Measurements from ENCODE around the gene FGD2. TPM values are rescaled to one million over a fixed set of nuclear protein-coding genes. Genes with fewer than 3 reads are reported as not detected.

The FGD2 gene
- total RNA-seq, 1 experiment from 2014 or later: 0.13 TPM

DNA sequence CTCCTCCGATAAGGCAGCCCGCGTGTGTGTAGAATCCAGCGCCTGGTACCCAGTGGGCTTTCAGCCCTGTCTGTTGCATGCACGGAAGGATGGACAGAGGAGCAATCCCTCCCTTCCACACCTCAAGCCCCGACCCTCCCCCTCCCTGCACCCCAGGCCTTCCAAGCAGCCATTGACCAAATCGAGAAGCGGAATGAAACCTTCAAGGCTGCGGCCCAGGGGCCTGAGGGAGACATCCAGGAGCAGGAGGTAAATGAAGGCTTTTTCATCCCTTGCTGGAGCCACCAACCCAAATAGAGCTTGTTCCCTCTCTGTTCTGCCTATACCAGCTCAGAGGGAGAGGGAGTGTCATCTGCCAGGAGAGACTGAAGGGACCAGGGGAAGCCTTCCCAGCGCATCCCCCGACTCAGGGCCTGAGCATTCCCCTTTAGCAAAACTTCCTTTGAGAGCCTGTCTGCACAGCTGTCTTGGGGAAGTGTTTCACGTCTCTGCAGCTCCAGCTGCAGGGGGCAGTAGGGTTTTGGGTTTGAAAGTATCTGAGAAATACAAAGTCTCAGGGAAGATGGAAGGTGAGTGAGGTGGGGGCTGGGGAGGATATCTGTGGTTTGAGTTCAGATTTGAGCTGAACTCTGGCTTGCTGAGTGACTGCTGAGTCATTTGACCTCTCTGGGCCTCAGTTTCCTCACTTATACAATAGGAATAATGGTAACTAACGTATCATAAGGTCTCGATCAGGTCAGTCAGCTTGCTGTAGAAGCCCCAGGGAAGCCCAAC lies 16.1 kb downstream of the FGD2 start:
- H3K27ac ChIP-seq (ENCODE audit: insufficient read length, low read depth, low read length): no peak overlapping the region
- peaks cover 22 to 43% of the 10 kb centered on the region in 2 experiments for H3K4me1 Mint-ChIP-seq
- H2AFZ ChIP-seq (ENCODE audit: low read length): no peak overlapping the region
- H4K5ac ChIP-seq (ENCODE audit: insufficient read length, low read depth, low read length): no peak overlapping the region
- H4K91ac ChIP-seq (ENCODE audit: insufficient read length, low read depth, low read length): no peak overlapping the region
- no peak overlapping the region for H2AK5ac ChIP-seq (ENCODE audit: insufficient read length, low read length)
- no peaks in the 10 kb centered on the region for H3K9me3 ChIP-seq (ENCODE audit: control insufficient read depth, low read depth, low read length)
- no peak overlapping the region for H2BK15ac ChIP-seq (ENCODE audit: low read depth, low read length)
- no peak overlapping the region for H2BK120ac ChIP-seq (ENCODE audit: low read depth, low read length, poor library complexity, severe bottlenecking)
- H3K4me2 ChIP-seq (ENCODE audit: insufficient read depth, insufficient read length, low read length): no peak overlapping the region
- no peaks in the 10 kb centered on the region for H3K36me3 Mint-ChIP-seq (ENCODE audit: insufficient read depth in 1 of 3, low read depth in 3 of 3)
- no peaks in the 10 kb centered on the region for H3K27me3 ChIP-seq (ENCODE audit: insufficient read depth, low read length)
- no peak overlapping the region for H3K14ac ChIP-seq (ENCODE audit: insufficient read depth, low read length)
- H2BK12ac ChIP-seq (ENCODE audit: insufficient read length, low read depth, low read length): no peak overlapping the region
- H3K4ac ChIP-seq (ENCODE audit: low read depth, low read length): no peak overlapping the region
- no peak overlapping the region for H3K4me3 Mint-ChIP-seq
- peaks cover 3% of the 10 kb centered on the region for H4K20me1 ChIP-seq (ENCODE audit: control insufficient read depth, insufficient read depth, insufficient read length)
- H2BK20ac ChIP-seq (ENCODE audit: low read depth, low read length, poor library complexity, severe bottlenecking): no peak overlapping the region
- peak; percentile 68 for TF ChIP-seq CTCF (conservative IDR thresholded peaks at IDR 0.05)
- no peaks in the 10 kb centered on the region for H3K79me2 ChIP-seq (ENCODE audit: insufficient read depth, low read length)
- H3K79me1 ChIP-seq (ENCODE audit: insufficient read depth, low read depth, low read length, poor library complexity, severe bottlenecking): no peaks in the 10 kb centered on the region
- no peak overlapping the region for H4K8ac ChIP-seq (replicated peaks; ENCODE audit: insufficient read length, low read depth, low read length)
- no peak overlapping the region for H3K9ac ChIP-seq (ENCODE audit: extremely low read depth, insufficient read length, low read length)
- no peaks in the 10 kb centered on the region; a peak in 1 of 5 replicates for H3K9me3 Mint-ChIP-seq
- H3K56ac ChIP-seq (ENCODE audit: insufficient read length, low read depth, low read length): no peak overlapping the region
- H3T11ph ChIP-seq (ENCODE audit: low read length): no peak overlapping the region
- no peak overlapping the region for H2BK5ac ChIP-seq (ENCODE audit: insufficient read length, low read length)
- H3K27ac Mint-ChIP-seq: no peak overlapping the region; a peak in 1 of 7 replicates
- whole genome bisulfite sequencing (ENCODE audit: extremely low coverage, insufficient read length, low lambda C conversion rate): no CpG with 5 or more reads among the region's 14 CpGs
- peaks cover 3% of the 10 kb centered on the region; the same call in 1 of the 2 replicates for H3K4me1 ChIP-seq (ENCODE audit: insufficient read depth, low read length)
- no peak overlapping the region for H3K18ac ChIP-seq (ENCODE audit: insufficient read length, low read depth, low read length)
- DNase-seq: peak; percentile 63
- H3K27me3 Mint-ChIP-seq (ENCODE audit: low read depth): no peaks in the 10 kb centered on the region
- no peaks in the 10 kb centered on the region for H3K23me2 ChIP-seq (ENCODE audit: insufficient read length, low read depth, low read length, poor library complexity, severe bottlenecking)
- H3K23ac ChIP-seq (ENCODE audit: insufficient read length, low read depth, low read length): no peak overlapping the region
